LNCAP (cell line): ENCODE measurements around the gene PRKG1.

Source experiments
- TF ChIP-seq, protein P1 (sequence below): fragments of 450-650 bp; IDR thresholded peaks from 2 replicates; pipeline ENCODE4 v1.5.1; 2017; ENCODE audit warnings: mild to moderate bottlenecking

Gene PRKG1

DNA sequence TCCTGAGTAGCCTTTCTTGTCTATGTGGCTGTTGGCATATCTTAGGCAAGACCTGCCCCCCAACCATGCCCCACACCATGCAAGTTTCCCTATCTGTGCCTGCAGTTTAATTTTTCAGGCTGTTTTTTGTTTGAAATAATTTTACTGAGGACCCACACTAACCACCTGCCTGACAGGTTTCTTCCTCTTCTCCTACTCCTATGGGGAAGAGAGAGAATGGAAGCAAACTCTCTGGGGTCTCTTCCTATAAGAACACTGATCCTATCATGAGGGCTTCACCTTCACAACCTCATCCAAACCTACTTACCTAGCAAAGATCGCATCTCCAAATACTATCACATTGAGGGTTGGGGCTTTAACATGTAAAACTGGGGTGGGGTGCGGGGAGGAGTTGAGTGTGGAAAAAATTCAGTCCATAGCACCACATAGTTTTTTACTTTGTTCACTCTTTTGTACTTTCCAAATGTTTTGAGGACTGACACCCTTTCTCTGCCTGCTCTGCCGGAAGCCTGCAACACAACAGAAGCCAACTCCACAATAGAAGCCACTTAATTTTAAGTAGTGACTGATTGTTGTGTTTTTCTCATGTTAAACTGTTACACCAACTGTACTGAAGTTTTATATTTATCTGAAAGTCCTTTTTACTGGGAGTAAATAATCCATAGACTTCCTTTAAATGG, 692.3 kb downstream of the PRKG1 start:
- TF ChIP-seq, protein P1, sequence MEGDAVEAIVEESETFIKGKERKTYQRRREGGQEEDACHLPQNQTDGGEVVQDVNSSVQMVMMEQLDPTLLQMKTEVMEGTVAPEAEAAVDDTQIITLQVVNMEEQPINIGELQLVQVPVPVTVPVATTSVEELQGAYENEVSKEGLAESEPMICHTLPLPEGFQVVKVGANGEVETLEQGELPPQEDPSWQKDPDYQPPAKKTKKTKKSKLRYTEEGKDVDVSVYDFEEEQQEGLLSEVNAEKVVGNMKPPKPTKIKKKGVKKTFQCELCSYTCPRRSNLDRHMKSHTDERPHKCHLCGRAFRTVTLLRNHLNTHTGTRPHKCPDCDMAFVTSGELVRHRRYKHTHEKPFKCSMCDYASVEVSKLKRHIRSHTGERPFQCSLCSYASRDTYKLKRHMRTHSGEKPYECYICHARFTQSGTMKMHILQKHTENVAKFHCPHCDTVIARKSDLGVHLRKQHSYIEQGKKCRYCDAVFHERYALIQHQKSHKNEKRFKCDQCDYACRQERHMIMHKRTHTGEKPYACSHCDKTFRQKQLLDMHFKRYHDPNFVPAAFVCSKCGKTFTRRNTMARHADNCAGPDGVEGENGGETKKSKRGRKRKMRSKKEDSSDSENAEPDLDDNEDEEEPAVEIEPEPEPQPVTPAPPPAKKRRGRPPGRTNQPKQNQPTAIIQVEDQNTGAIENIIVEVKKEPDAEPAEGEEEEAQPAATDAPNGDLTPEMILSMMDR = no peak

DNA sequence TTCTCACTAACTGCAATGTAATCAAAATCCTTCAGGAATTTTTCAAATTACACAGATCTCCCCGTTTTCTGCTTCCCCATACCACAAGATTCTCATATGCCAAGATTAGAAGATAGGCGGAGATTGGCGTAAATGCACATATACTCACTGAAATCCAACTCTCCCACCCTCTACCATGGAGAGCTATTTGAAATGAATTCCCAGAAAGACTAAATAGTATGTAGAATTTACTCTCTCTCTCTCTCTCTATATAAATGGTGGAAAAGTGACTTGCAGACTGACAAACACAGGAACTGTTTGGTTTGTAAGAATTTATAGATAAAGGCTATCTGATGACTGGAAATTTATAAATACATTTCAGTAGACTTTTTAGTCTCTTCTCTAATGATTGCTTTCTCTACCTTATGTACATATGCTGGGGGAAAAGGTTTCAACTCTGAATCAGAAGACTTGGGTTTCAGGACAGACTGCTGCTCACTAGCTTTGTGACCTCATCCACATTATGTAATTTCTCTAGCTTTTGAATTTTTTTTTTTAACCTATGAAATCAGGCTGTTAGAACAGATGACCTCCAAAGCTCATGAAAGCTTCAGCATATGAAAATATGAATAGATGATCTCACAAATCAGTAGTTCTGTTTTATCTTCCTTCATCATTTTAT, 692.9 kb downstream of the PRKG1 start:
- TF ChIP-seq, protein P1 = no peak

DNA sequence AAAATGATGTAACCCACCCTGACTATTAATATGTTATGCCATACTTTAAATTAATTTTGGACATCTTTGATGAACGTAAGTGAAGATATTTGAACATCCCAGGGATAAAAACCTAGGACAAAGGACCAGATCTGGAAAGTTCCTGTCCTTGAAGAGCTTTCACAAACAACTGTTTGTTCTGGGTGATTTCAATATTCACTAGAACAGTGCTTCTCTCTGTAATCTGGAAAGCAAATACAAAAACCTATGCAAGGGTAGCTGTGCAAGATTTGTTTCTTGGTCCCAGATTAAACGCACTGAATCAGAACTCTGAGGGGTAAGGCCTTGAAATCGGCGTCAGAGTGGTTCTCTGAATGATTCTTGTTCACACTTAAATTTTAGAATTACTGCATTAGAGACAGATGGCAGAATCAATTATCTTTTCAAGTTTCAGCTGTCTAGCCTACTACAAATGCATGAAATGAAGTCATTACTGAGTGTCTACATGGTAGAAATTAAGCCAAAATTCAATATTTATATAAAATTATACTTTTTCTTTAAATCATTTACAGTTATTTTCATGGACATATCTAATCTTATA, 694.7 kb downstream of the PRKG1 start:
- TF ChIP-seq, protein P1 = no peak

DNA sequence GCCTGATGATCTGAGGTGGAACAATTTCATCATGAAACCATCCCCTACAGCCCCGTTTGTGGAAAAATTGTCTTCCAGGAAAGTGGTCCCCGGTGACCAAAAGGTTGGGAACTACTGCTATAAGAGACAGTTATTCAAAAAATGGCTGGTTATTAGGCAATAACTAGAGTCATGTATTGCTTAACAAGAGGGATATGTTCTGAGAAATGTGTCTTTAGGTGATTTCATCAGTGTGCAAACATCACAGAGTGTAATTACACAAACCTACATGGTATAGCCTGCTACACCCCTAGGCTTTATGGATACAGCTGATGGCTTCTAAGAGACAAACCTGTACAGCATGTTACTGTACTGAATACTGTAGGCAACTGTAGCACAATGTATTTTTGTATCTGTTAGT, 696.4 kb downstream of the PRKG1 start:
- TF ChIP-seq, protein P1 = no peak

DNA sequence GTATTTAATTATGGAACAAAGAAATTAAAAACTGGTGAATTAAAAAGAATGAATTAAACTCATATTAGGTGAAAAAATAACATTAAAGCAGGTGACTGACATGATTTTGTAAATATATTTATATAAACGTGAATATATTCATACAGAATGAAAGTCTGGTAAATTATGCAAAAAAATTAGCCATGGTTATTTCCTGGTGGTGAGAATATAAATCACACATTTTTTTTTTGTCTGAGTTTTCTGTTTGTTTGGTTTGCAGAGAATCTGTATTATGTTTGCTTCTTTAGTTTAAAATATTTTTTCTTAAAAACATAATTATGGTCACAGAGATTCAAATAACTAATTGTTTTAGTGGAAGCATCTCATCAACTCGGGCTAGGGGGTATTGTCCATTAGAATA, 698.1 kb downstream of the PRKG1 start:
- TF ChIP-seq, protein P1 = no peak

DNA sequence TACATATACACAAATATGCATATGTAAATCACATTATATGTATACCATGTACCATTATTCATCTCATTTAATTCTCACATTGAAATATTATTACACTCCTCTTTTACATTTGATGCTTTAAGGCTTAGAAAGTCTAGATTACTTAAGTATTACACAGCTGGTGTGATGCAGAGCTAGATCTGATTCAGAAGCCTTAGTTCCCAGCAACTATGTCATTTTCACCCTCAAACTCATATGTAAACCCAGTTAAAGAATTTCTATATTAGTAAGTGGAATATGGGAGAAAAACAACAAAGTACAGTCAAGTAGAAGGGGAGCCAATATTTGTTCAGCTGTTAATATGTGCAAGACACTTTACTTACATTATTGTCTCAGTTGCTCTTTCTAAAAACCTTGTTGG, 699.4 kb downstream of the PRKG1 start:
- TF ChIP-seq, protein P1 = no peak

DNA sequence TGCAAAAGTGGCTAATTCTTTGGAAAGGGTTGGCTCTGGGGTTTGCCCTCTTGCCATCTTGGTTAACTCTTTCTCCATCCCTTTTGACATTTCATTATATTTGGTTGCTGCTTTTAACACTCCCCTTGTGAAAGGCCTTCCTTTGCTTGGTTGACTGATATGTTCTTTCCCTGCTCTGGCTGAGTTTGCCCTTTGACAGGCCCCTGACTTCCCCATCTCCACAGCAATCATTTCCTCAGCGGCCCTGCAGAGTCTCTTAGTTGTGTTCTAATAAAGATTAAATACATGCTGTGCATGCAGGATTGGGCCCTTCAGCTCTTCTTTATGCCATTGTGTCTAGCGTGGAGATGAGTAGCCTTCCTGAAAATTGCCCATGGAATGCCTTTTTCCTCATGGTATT, 709.7 kb downstream of the PRKG1 start:
- TF ChIP-seq, protein P1 = no peak
